ENCODE data around the gene KCTD11. TPM values are rescaled to one million over a fixed set of nuclear protein-coding genes. Genes with fewer than 3 reads are reported as not detected.

Gene KCTD11
- total and polyA plus RNA-seq, 10 of the 15 experiments (the other 5 are each of a cell fraction or from before 2014, with no cell fraction given) = 0.05 to 7.3 (median 2.9) TPM

DNA sequence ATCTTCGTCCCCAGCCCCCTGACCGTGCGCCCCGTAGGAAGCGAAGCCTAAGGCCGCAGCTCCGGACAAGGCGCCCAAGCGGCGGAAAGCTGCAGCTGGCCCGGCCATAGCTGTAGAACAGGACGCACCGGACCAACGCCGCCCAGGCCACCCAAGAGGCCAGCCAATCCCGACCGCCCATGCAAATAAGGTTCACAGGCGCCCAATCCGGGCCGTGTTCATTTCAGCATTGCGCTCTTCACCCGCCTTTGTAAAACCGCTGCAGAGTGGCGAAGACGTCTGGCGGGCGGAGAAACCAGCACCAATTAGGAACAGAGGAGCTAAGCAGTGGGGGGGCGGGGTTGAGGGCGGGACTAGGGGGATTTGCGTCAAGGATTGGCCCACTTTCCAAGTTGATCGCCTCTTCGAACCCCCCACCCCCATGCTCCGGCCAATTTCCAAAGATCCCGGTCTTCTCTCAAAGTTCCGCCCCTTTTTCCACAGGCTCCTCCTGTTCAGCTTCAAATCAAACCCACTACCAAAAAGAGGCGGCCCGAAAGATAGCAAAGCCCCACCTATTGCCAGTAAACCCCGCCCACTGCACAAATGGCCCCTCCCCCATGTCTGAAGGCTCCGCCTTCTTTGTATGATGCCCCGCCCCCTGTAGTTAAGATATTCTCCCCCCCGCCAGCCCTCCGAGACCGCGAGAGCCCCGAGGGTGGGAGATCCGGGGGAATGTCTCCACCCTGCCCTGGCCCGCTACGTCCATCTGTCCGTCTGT is 52.2 kb downstream of the KCTD11 start, which contains the start of gene TMEM256 (continued):
- TF ChIP-seq, protein P1, sequence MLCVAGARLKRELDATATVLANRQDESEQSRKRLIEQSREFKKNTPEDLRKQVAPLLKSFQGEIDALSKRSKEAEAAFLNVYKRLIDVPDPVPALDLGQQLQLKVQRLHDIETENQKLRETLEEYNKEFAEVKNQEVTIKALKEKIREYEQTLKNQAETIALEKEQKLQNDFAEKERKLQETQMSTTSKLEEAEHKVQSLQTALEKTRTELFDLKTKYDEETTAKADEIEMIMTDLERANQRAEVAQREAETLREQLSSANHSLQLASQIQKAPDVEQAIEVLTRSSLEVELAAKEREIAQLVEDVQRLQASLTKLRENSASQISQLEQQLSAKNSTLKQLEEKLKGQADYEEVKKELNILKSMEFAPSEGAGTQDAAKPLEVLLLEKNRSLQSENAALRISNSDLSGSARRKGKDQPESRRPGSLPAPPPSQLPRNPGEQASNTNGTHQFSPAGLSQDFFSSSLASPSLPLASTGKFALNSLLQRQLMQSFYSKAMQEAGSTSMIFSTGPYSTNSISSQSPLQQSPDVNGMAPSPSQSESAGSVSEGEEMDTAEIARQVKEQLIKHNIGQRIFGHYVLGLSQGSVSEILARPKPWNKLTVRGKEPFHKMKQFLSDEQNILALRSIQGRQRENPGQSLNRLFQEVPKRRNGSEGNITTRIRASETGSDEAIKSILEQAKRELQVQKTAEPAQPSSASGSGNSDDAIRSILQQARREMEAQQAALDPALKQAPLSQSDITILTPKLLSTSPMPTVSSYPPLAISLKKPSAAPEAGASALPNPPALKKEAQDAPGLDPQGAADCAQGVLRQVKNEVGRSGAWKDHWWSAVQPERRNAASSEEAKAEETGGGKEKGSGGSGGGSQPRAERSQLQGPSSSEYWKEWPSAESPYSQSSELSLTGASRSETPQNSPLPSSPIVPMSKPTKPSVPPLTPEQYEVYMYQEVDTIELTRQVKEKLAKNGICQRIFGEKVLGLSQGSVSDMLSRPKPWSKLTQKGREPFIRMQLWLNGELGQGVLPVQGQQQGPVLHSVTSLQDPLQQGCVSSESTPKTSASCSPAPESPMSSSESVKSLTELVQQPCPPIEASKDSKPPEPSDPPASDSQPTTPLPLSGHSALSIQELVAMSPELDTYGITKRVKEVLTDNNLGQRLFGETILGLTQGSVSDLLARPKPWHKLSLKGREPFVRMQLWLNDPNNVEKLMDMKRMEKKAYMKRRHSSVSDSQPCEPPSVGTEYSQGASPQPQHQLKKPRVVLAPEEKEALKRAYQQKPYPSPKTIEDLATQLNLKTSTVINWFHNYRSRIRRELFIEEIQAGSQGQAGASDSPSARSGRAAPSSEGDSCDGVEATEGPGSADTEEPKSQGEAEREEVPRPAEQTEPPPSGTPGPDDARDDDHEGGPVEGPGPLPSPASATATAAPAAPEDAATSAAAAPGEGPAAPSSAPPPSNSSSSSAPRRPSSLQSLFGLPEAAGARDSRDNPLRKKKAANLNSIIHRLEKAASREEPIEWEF (IDR thresholded peaks at IDR 0.05; ENCODE audit: insufficient replicate concordance, low read depth, low read length) = no peak
- TF ChIP-seq CHD4 (IDR thresholded peaks at IDR 0.05) (no peak), MYC (IDR thresholded peaks at IDR 0.05; ENCODE audit: insufficient read depth, insufficient read length, insufficient replicate concordance, low read length, severe bottlenecking) (no peak), PAX5 (IDR thresholded peaks at IDR 0.05; ENCODE audit: borderline replicate concordance, low read depth, low read length) (no peak), FOXM1 (IDR thresholded peaks at IDR 0.05; ENCODE audit: low read depth, low read length) (no peak), SIX5 (IDR thresholded peaks at IDR 0.05; ENCODE audit: low read depth, low read length, severe bottlenecking) (peak; percentile 18), POLR2AphosphoS2 (IDR thresholded peaks at IDR 0.05; ENCODE audit: low read depth, low read length) (peak; percentile 75), CHD2 (IDR thresholded peaks at IDR 0.05; ENCODE audit: borderline replicate concordance, low read depth, low read length) (peak; percentile 88)
- TF ChIP-seq, protein P2, sequence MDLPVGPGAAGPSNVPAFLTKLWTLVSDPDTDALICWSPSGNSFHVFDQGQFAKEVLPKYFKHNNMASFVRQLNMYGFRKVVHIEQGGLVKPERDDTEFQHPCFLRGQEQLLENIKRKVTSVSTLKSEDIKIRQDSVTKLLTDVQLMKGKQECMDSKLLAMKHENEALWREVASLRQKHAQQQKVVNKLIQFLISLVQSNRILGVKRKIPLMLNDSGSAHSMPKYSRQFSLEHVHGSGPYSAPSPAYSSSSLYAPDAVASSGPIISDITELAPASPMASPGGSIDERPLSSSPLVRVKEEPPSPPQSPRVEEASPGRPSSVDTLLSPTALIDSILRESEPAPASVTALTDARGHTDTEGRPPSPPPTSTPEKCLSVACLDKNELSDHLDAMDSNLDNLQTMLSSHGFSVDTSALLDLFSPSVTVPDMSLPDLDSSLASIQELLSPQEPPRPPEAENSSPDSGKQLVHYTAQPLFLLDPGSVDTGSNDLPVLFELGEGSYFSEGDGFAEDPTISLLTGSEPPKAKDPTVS (IDR thresholded peaks at IDR 0.05; ENCODE audit: low read depth, low read length) = no peak
- TF ChIP-seq, protein P3, sequence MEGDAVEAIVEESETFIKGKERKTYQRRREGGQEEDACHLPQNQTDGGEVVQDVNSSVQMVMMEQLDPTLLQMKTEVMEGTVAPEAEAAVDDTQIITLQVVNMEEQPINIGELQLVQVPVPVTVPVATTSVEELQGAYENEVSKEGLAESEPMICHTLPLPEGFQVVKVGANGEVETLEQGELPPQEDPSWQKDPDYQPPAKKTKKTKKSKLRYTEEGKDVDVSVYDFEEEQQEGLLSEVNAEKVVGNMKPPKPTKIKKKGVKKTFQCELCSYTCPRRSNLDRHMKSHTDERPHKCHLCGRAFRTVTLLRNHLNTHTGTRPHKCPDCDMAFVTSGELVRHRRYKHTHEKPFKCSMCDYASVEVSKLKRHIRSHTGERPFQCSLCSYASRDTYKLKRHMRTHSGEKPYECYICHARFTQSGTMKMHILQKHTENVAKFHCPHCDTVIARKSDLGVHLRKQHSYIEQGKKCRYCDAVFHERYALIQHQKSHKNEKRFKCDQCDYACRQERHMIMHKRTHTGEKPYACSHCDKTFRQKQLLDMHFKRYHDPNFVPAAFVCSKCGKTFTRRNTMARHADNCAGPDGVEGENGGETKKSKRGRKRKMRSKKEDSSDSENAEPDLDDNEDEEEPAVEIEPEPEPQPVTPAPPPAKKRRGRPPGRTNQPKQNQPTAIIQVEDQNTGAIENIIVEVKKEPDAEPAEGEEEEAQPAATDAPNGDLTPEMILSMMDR (IDR thresholded peaks at IDR 0.05 in 2 of 3, conservative IDR thresholded peaks at IDR 0.05 in 1 of 3; ENCODE audit: control insufficient read depth in 2 of 3, extremely low read depth in 1 of 3, insufficient read depth in 1 of 3, low read depth in 3 of 3, low read length in 3 of 3) = no peak
- TF ChIP-seq, protein P4, sequence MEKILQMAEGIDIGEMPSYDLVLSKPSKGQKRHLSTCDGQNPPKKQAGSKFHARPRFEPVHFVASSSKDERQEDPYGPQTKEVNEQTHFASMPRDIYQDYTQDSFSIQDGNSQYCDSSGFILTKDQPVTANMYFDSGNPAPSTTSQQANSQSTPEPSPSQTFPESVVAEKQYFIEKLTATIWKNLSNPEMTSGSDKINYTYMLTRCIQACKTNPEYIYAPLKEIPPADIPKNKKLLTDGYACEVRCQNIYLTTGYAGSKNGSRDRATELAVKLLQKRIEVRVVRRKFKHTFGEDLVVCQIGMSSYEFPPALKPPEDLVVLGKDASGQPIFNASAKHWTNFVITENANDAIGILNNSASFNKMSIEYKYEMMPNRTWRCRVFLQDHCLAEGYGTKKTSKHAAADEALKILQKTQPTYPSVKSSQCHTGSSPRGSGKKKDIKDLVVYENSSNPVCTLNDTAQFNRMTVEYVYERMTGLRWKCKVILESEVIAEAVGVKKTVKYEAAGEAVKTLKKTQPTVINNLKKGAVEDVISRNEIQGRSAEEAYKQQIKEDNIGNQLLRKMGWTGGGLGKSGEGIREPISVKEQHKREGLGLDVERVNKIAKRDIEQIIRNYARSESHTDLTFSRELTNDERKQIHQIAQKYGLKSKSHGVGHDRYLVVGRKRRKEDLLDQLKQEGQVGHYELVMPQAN (conservative IDR thresholded peaks at IDR 0.05) = peak; percentile 82; the same call in 1 of the 2 replicates
- TF ChIP-seq, protein P5, sequence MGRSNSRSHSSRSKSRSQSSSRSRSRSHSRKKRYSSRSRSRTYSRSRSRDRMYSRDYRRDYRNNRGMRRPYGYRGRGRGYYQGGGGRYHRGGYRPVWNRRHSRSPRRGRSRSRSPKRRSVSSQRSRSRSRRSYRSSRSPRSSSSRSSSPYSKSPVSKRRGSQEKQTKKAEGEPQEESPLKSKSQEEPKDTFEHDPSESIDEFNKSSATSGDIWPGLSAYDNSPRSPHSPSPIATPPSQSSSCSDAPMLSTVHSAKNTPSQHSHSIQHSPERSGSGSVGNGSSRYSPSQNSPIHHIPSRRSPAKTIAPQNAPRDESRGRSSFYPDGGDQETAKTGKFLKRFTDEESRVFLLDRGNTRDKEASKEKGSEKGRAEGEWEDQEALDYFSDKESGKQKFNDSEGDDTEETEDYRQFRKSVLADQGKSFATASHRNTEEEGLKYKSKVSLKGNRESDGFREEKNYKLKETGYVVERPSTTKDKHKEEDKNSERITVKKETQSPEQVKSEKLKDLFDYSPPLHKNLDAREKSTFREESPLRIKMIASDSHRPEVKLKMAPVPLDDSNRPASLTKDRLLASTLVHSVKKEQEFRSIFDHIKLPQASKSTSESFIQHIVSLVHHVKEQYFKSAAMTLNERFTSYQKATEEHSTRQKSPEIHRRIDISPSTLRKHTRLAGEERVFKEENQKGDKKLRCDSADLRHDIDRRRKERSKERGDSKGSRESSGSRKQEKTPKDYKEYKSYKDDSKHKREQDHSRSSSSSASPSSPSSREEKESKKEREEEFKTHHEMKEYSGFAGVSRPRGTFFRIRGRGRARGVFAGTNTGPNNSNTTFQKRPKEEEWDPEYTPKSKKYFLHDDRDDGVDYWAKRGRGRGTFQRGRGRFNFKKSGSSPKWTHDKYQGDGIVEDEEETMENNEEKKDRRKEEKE (IDR thresholded peaks at IDR 0.05) = no peak

All from GM12878 (cell line).